Rectal smooth muscle tissue (tissue), 1 donor: Measurements from ENCODE around the gene TRIM7.
"Not testable (repeated sequence)": the region's sequence is repeated elsewhere in the genome, so short reads cannot be mapped to it uniquely, and the experiment has no call there.

Experiments
- H3K27ac ChIP-seq: one replicate; pipeline ENCODE4 v1.7.0; 2013; ENCODE audit warnings: low read depth, low read length, inconsistent platforms
- H3K27me3 ChIP-seq: one replicate; pipeline ENCODE4 v1.7.0; 2013; ENCODE audit warnings: low read length; ENCODE audit not compliant: control insufficient read depth, insufficient read depth
- H3K36me3 ChIP-seq: one replicate; pipeline ENCODE4 v1.7.0; 2013; ENCODE audit warnings: low read length; ENCODE audit not compliant: control insufficient read depth, insufficient read depth
- H3K4me1 ChIP-seq: one replicate; pipeline ENCODE4 v1.7.0; 2013; ENCODE audit warnings: low read length; ENCODE audit not compliant: control insufficient read depth, insufficient read depth
- H3K4me3 ChIP-seq: one replicate; pipeline ENCODE4 v1.7.0; 2013; ENCODE audit warnings: low read length
- H3K9ac ChIP-seq: one replicate; pipeline ENCODE4 v1.7.0; 2013; ENCODE audit warnings: low read length

TRIM7 gene

DNA sequence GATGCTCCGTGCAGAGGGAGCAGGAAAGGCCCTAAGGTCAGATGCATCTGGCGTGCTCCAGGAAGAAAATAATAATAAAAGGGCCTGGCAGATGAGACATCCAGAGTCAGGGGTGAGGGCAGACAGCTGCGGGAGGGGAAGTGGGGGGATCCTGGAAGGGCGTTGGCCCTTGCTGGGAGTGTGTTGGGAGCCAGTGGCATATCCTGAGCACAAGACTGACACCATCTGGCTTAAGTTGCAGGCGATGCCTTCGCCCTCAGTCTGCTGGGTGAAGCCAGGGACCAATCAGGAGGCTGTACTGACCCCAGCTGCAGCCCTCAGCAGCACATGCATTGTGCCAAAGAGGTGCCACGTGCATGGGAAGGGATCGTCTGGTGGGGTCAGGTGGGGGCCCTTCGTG, 53.9 kb downstream of the TRIM7 start:
- no peak overlapping the region for H3K9ac ChIP-seq
- no peak overlapping the region for H3K27ac ChIP-seq
- H3K4me1 ChIP-seq = no peaks in the 10 kb centered on the region
- no peaks in the 10 kb centered on the region for H3K36me3 ChIP-seq
- H3K4me3 ChIP-seq = no peak overlapping the region
- peaks cover 6% of the 10 kb centered on the region for H3K27me3 ChIP-seq

DNA sequence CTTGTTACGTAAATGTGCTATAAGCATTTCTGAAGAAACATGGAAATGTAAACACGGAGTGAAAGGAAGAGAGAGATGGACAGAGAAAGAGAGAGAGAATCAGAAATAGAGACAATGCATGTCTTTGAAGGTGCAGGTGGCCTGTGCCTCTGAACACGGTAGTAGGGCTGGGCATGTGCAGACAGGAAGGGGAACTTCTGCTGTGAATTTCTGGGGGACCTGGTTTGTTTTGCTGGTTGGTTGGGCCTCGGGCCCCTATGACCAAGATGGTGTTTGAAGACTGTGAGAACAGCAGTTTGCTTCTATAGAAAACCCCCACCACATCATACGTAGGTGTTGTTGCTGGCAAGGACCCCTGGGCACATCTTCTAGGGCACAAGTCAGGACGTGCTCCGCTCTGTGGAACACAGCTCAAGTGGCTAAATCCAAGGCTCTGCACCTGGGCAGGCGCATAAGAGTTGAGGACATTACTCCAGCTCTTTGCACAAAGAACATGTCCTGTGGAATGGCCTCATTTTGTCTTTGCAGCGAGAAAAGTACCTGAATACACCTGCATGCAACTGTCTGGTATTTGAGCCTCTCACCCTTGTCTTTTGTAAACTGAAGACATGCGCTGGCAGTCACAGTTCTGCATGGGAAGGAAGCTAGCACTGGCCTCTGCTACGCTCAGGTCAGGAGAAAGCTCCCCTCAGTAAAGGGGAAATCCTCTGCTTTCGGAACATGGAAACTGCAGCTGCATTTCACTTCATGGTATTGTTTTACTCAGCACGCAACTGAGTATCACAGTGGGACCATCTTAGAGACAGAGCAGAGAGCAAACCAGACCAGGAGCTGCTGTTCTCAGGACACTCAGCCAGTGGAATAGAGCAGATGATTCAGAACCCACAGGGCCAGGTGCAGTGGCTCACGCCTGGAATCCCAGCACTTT, 54.9 kb downstream of the TRIM7 start:
- Histone ChIP-seq H3K27me3 (peaks cover 6% of the 10 kb centered on the region), H3K4me1 (no peaks in the 10 kb centered on the region)

DNA sequence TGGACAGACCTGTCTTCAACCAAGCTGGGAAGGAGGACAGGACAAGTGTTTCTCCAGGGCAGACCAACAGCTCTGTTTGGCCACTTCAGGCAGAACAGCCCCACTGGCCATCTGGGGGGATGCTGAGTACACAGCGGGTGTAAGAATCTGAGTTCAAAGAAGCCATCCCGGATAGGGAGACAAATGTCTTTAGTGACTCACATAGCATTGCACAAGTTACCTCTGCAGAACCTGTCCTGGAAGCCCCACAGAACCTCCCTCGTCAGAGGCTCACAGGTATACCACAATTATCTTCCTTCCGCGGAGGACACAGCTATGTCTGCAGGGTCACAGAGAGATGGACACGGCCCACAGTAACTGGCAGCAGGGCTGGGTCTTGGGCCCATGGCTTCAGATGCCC, 55.6 kb downstream of the TRIM7 start:
- Histone ChIP-seq H3K4me3 (no peak overlapping the region), H3K27ac (no peak overlapping the region), H3K27me3 (peaks cover 6% of the 10 kb centered on the region), H3K36me3 (no peaks in the 10 kb centered on the region), H3K9ac (no peak overlapping the region), H3K4me1 (no peaks in the 10 kb centered on the region)

More for the DNA sequence above, 54.9 kb downstream of the TRIM7 start:
- Histone ChIP-seq H3K27ac (no peak overlapping the region), H3K4me3 (no peak overlapping the region), H3K36me3 (no peaks in the 10 kb centered on the region), H3K9ac (no peak overlapping the region)

DNA sequence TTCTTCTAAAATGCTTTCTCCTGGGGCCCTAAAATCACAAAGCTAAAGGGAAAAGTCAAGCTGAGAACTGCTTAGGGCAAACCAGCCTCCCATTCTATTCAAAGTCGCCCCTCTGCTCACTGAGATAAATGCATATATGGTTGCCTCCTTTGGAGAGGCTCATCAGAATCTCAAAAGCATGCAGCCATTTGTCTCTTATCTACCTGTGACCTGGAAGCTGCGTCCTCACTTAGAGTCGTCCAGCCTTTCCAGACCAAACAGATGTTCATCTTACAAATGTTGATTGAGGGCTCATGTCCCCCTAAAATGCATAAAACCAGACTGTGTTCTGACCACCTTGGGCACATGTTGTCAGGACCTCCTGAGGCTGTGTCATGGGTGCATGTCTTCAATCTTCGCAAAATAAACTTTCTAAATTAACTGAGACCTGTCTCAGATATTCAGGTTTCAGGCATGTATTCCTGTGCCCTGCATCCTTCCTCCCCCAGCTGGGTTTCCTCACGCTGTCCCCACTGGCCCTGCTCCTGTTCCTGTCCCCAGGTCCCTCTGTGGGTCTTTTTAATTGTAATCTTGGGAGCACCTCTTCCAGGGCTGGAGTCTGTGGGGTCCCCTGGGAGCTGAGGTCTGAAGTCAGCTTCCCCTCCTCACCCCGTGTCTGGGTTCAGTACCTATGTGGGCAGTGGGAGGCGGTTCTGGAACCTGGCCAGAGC, 57.9 kb downstream of the TRIM7 start, which contains the start of gene OR2V2:
Gene OR2V2, plus strand, starts transcription at position 660 of the 710 bp plus-strand sequence. CDS start 7,357 bp downstream, outside the sequence.
- not testable (repeated sequence) for H3K4me3 ChIP-seq, H3K9ac ChIP-seq, H3K27ac ChIP-seq, H3K36me3 ChIP-seq, H3K27me3 ChIP-seq, H3K4me1 ChIP-seq

DNA sequence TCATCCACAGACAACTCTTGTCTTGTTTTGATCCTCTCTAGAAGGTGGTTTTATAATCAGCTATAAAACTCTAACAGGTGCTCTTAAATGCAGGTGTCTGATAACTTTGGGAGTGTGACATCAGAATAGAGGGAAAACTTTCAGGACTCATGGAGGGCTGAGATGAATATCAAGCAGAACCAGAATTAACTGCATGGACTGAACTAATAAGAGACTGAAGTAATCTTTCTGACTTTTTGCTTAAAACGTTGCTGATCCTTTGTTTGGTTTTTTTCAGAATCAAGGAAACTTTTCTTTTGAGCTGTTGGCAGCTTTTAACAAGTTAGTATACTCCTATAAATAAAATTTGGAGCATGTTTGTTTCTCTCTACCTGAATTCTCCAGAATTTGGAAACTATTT, 59.9 kb downstream of the TRIM7 start:
- Histone ChIP-seq H3K4me1 (no peaks in the 10 kb centered on the region), H3K27me3 (no peaks in the 10 kb centered on the region), H3K36me3 (no peaks in the 10 kb centered on the region), H3K9ac (no peak overlapping the region), H3K4me3 (no peak overlapping the region), H3K27ac (no peak overlapping the region)
